Caco-2 (cell line): ENCODE measurements around the gene LTB4R. TPM values are rescaled to one million over a fixed set of nuclear protein-coding genes. Genes with fewer than 3 reads are reported as not detected.

Experiments used
- BruUV-seq: library from RNA; stranded (reverse); fragments of 400-500 nt; replicated peaks from 2 replicates; lab custom pipeline; 2021; lab: Mats Ljungman, UMichigan
- CTCF ChIA-PET: fragments of 300-600 bp; sonication (Branson Sonifier 250); formaldehyde crosslinking; loops from one replicate; lab custom pipeline; 2022; ENCODE audit warnings: antibody characterized with exemption; lab: Charles Lee
- POLR2A ChIA-PET: fragments of 300-600 bp; sonication (Branson Sonifier 250); formaldehyde crosslinking; loops from one replicate; lab custom pipeline; 2022; ENCODE audit warnings: antibody characterized with exemption; lab: Charles Lee
- DNase-seq, 2 experiments: peaks; one replicate each; pipeline versions ENCODE4 v3.0.0 to v3.0.0-alpha.2; 2020 to 2022
- H3K27me3 ChIP-seq: replicated peaks from 2 replicates; pipeline ENCODE4 v1.6.0; 2011; ENCODE audit warnings: low read length; ENCODE audit not compliant: control insufficient read depth, insufficient read depth
- H3K36me3 ChIP-seq: 2 replicates; pipeline ENCODE4 v1.5.1; 2011; ENCODE audit warnings: low read length; ENCODE audit not compliant: control insufficient read depth, insufficient read depth
- H3K4me1 ChIP-seq: fragments of 250-450 bp; sonication (Bioruptor Pico); 2 replicates; pipeline ENCODE4 v1.5.1; 2020; ENCODE audit warnings: mild to moderate bottlenecking
- H3K4me3 ChIP-seq: 2 replicates; pipeline ENCODE4 v1.5.1; 2011; ENCODE audit warnings: low read depth, mild to moderate bottlenecking, control low read depth, low read length
- H3K9me3 ChIP-seq: fragments of 250-450 bp; sonication (Bioruptor Pico); 2 replicates; pipeline ENCODE4 v1.5.1; 2020; ENCODE audit warnings: mild to moderate bottlenecking, moderate library complexity
- H3K27ac Mint-ChIP-seq: one replicate; pipeline ENCODE4 v1.8.0; 2022; ENCODE audit warnings: mixed read lengths; ENCODE audit not compliant: unreplicated experiment
- H3K27me3 Mint-ChIP-seq: one replicate; pipeline ENCODE4 v1.8.0; 2022; ENCODE audit warnings: mixed read lengths; ENCODE audit not compliant: insufficient read depth, unreplicated experiment
- H3K36me3 Mint-ChIP-seq: one replicate; pipeline ENCODE4 v1.8.0; 2022; ENCODE audit warnings: mild to moderate bottlenecking, mixed read lengths; ENCODE audit not compliant: insufficient read depth, unreplicated experiment
- H3K4me1 Mint-ChIP-seq: one replicate; pipeline ENCODE4 v1.8.0; 2022; ENCODE audit warnings: low read depth, mixed read lengths; ENCODE audit not compliant: unreplicated experiment
- H3K4me3 Mint-ChIP-seq: one replicate; pipeline ENCODE4 v1.8.0; 2022; ENCODE audit warnings: mild to moderate bottlenecking, moderate library complexity, mixed read lengths; ENCODE audit not compliant: unreplicated experiment
- H3K9me3 Mint-ChIP-seq: one replicate; pipeline ENCODE4 v1.8.0; 2022; ENCODE audit warnings: mixed read lengths; ENCODE audit not compliant: unreplicated experiment
- CTCF ChIP-seq, 2 experiments: fragments of 200-600 bp in 1 of 2; IDR thresholded peaks; 1 replicate in 1 of 2; 2 replicates in 1 of 2; pipeline versions ENCODE4 v1.5.1 to v1.8.0; 2011 to 2022; ENCODE audit warnings: antibody characterized with exemption in 1 of 2, control low read depth in 1 of 2, inconsistent platforms in 1 of 2, low read depth in 1 of 2, low read length in 1 of 2, mild to moderate bottlenecking in 1 of 2, moderate library complexity in 1 of 2; ENCODE audit not compliant: insufficient read depth in 1 of 2, severe bottlenecking in 1 of 2, unreplicated experiment in 1 of 2
- intact Hi-C: fragments of 100-400 bp; cut with micrococcal nuclease; formaldehyde crosslinking; loops from one replicate; pipeline ENCODE4 v1.10.0; 2022; ENCODE audit not compliant: unreplicated experiment
- total RNA-seq: library from RNA; stranded (reverse); gene quantifications from 2 replicates; pipeline ENCODE4 v1.2.3, GENCODE V29; 2022

LTB4R gene
- total RNA-seq, 1 experiment from 2014 or later: 7.8 TPM

DNA sequence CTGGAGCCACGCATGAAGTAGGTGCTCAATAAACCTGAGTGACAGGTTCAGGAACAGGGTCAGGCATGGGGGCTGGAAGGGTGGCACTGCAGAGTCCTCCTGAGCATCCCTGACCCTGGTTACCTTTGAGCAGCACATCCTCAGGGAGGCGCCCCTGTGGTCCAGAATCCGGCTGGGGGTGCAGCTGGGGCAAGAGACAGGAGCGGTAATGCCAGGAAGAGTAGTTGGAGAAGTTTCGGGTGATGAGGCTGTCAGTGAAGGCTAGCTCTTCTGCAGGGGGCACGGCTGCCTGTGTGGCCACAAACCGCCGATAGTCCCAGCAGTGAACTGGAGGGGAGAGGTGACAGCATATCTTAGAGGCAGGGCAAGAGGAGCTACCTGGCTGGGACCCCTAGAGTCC is 41.9 kb upstream of the LTB4R start:
- peaks cover 7% of the 10 kb centered on the region for H3K4me1 ChIP-seq
- Mint-ChIP-seq H3K4me1 (peaks cover 11% of the 10 kb centered on the region), H3K27ac (no peak overlapping the region), H3K4me3 (no peak overlapping the region), H3K9me3 (no peaks in the 10 kb centered on the region), H3K36me3 (peaks cover 6% of the 10 kb centered on the region), H3K27me3 (no peaks in the 10 kb centered on the region)
- BruUV-seq: no TSS peak
- intact Hi-C loops: no loop called here
- POLR2A ChIA-PET: interaction anchor here (0.5 to 0.6 kb wide), 2 partner anchors 173 to 175 kb away, joined by 3 read pairs; partner anchors contain the start of gene PCK2
- H3K4me3 ChIP-seq: no peak overlapping the region
- TF ChIP-seq CTCF (IDR thresholded peaks at IDR 0.05; ENCODE audit: insufficient read depth in 1 of 2, low read depth in 1 of 2, low read length in 1 of 2, severe bottlenecking in 1 of 2, unreplicated experiment in 1 of 2): no peak
- no peaks in the 10 kb centered on the region for H3K27me3 ChIP-seq
- H3K36me3 ChIP-seq: no peaks in the 10 kb centered on the region
- no peaks in the 10 kb centered on the region for H3K9me3 ChIP-seq
- CTCF ChIA-PET: no interaction called here
- DNase-seq: no peak

GRCh38 chr14:24269910-24270536 is 41.3 kb upstream of the LTB4R start:
- POLR2A ChIA-PET: interaction anchor here (0.5 to 2.1 kb wide), 2 partner anchors 27 to 172 kb away, joined by 3 to 39 read pairs; partner anchors contain the start of gene TINF2
- intact Hi-C loops: no loop called here
- CTCF ChIA-PET: interaction anchor here (0.9 to 1.8 kb wide), 3 partner anchors 27 to 162 kb away, joined by 4 to 16 read pairs (median 6); partner anchors contain the start of genes DHRS1 and NOP9
- Mint-ChIP-seq H3K36me3 (peaks cover 6% of the 10 kb centered on the region), H3K4me1 (peaks cover 11% of the 10 kb centered on the region), H3K4me3 (no peak overlapping the region), H3K27me3 (no peaks in the 10 kb centered on the region), H3K27ac (no peak overlapping the region), H3K9me3 (no peaks in the 10 kb centered on the region)
- BruUV-seq: TSS peak; percentile 56
- DNase-seq: no peak
- no peak for TF ChIP-seq CTCF (IDR thresholded peaks at IDR 0.05; ENCODE audit: insufficient read depth in 1 of 2, low read depth in 1 of 2, low read length in 1 of 2, severe bottlenecking in 1 of 2, unreplicated experiment in 1 of 2)
- Histone ChIP-seq H3K27me3 (no peaks in the 10 kb centered on the region), H3K9me3 (no peaks in the 10 kb centered on the region), H3K36me3 (no peaks in the 10 kb centered on the region), H3K4me1 (peaks cover 5% of the 10 kb centered on the region), H3K4me3 (no peak overlapping the region)

- BruUV-seq: no TSS peak
Measured at GRCh38 chr14:24270537-24271133, 40.7 kb upstream of the LTB4R start.

More at GRCh38 chr14:24270537-24271133, 40.7 kb upstream of the LTB4R start:
- Histone ChIP-seq H3K36me3 (no peaks in the 10 kb centered on the region), H3K9me3 (no peaks in the 10 kb centered on the region), H3K27me3 (no peaks in the 10 kb centered on the region), H3K4me1 (peaks cover 5% of the 10 kb centered on the region), H3K4me3 (peak overlapping the region; percentile 95)
- no peak for DNase-seq
- Mint-ChIP-seq H3K27ac (peak overlapping the region; percentile 74), H3K4me1 (peaks cover 11% of the 10 kb centered on the region), H3K27me3 (no peaks in the 10 kb centered on the region), H3K9me3 (no peaks in the 10 kb centered on the region), H3K4me3 (peak overlapping the region; percentile 76), H3K36me3 (peaks cover 6% of the 10 kb centered on the region)
- ChIA-PET CTCF (interaction anchor here (0.6 to 1.9 kb wide), 10 partner anchors 9 to 161 kb away, joined by 3 to 42 read pairs (median 5); partner anchors contain the start of genes CHMP4A, DHRS1, NOP9 and TINF2), POLR2A (interaction anchor here (0.6 to 2.1 kb wide), 6 partner anchors 9 to 116 kb away, joined by 3 to 39 read pairs (median 4); partner anchors contain the start of genes DHRS1, NOP9 and TINF2)
- TF ChIP-seq CTCF (IDR thresholded peaks at IDR 0.05; ENCODE audit: insufficient read depth in 1 of 2, low read depth in 1 of 2, low read length in 1 of 2, severe bottlenecking in 1 of 2, unreplicated experiment in 1 of 2): no peak
- intact Hi-C loops: loop anchor here (1.0 kb wide), 3 partner anchors 27 to 38 kb away; no protein-coding TSS in a partner anchor
